SK-N-SH treated with all-trans-retinoic acid at 6 μM for 48 hours (cell line): ENCODE data around the gene GSC2.

Experiments
- ATAC-seq: fragments of 200-7000 bp; cut with Tn5 transposase; 3 replicates; pipeline ENCODE4 v1.9.1; 2020; ENCODE audit warnings: mild to moderate bottlenecking, moderate library complexity
- ARNTL ChIP-seq: fragments of 450-650 bp; formaldehyde crosslinking; IDR thresholded peaks from 2 replicates; pipeline ENCODE4 v1.5.0; 2020; ENCODE audit warnings: low read depth, mild to moderate bottlenecking, moderate library complexity, borderline replicate concordance
- BACH2 ChIP-seq: fragments of 250-450 bp; sonication (Bioruptor Pico); IDR thresholded peaks from 2 replicates; pipeline ENCODE4 v1.9.0; 2021; ENCODE audit warnings: mild to moderate bottlenecking, borderline replicate concordance
- CREB5 ChIP-seq: fragments of 250-450 bp; sonication (Bioruptor Pico); IDR thresholded peaks from 2 replicates; pipeline ENCODE4 v1.5.1; 2020; ENCODE audit warnings: low read depth, mild to moderate bottlenecking, moderate library complexity
- CSDC2 ChIP-seq: fragments of 250-450 bp; sonication (Bioruptor Pico); IDR thresholded peaks from 2 replicates; pipeline ENCODE4 v1.5.0; 2020; ENCODE audit warnings: mild to moderate bottlenecking, moderate library complexity
- POU6F1 ChIP-seq: fragments of 250-450 bp; sonication (Bioruptor Pico); IDR thresholded peaks from 2 replicates; pipeline ENCODE4 v1.8.0; 2021; ENCODE audit warnings: low read depth, mild to moderate bottlenecking, moderate library complexity, borderline replicate concordance
- PPARA ChIP-seq: fragments of 250-450 bp; sonication (Bioruptor Pico); IDR thresholded peaks from 2 replicates; pipeline ENCODE4 v1.5.0; 2020; ENCODE audit warnings: mild to moderate bottlenecking, borderline replicate concordance
- RARB ChIP-seq: fragments of 250-450 bp; sonication (Bioruptor Pico); IDR thresholded peaks from 2 replicates; pipeline ENCODE4 v1.8.0; 2021; ENCODE audit warnings: mild to moderate bottlenecking, moderate library complexity
- SNAI2 ChIP-seq: fragments of 250-450 bp; sonication (Bioruptor Pico); IDR thresholded peaks from 2 replicates; pipeline ENCODE4 v1.5.0; 2020; ENCODE audit warnings: mild to moderate bottlenecking, moderate library complexity
- TCF4 ChIP-seq: fragments of 250-450 bp; sonication (Bioruptor Pico); IDR thresholded peaks from 2 replicates; pipeline ENCODE4 v1.8.0; 2021; ENCODE audit warnings: mild to moderate bottlenecking, moderate library complexity, borderline replicate concordance
- TOX ChIP-seq: fragments of 250-450 bp; sonication (Bioruptor Pico); IDR thresholded peaks from 2 replicates; pipeline ENCODE4 v1.8.0; 2021; ENCODE audit warnings: mild to moderate bottlenecking, moderate library complexity, borderline replicate concordance
- ZC3H10 ChIP-seq: fragments of 250-450 bp; sonication (Bioruptor Pico); IDR thresholded peaks from 2 replicates; pipeline ENCODE4 v1.5.1; 2021; ENCODE audit warnings: mild to moderate bottlenecking, moderate library complexity
- ZFP3 ChIP-seq: fragments of 250-450 bp; sonication (Bioruptor Pico); IDR thresholded peaks from 2 replicates; pipeline ENCODE4 v1.5.0; 2020; ENCODE audit warnings: mild to moderate bottlenecking, moderate library complexity
- ZFP30 ChIP-seq: fragments of 450-650 bp; formaldehyde crosslinking; IDR thresholded peaks from 2 replicates; pipeline ENCODE4 v1.5.0; 2022; ENCODE audit warnings: mild to moderate bottlenecking, moderate library complexity
- ZNF565 ChIP-seq: fragments of 450-650 bp; formaldehyde crosslinking; conservative IDR thresholded peaks from 2 replicates; pipeline ENCODE4 v1.5.0; 2020; ENCODE audit warnings: low read depth, mild to moderate bottlenecking, moderate library complexity
- ZNF70 ChIP-seq: fragments of 450-650 bp; formaldehyde crosslinking; IDR thresholded peaks from 2 replicates; pipeline ENCODE4 v1.5.0; 2020; ENCODE audit warnings: mild to moderate bottlenecking, moderate library complexity
- ZNF8 ChIP-seq: fragments of 450-650 bp; formaldehyde crosslinking; IDR thresholded peaks from 2 replicates; pipeline ENCODE4 v1.5.0; 2020; ENCODE audit warnings: mild to moderate bottlenecking, moderate library complexity
- TF ChIP-seq, protein P1 (sequence below): fragments of 250-450 bp; sonication (Bioruptor Pico); IDR thresholded peaks from 2 replicates; pipeline ENCODE4 v1.8.0; 2020; ENCODE audit warnings: mild to moderate bottlenecking, moderate library complexity, borderline replicate concordance
- TF ChIP-seq, protein P2 (sequence below): fragments of 250-450 bp; sonication (Bioruptor Pico); IDR thresholded peaks from 2 replicates; pipeline ENCODE4 v1.5.0; 2020; ENCODE audit warnings: mild to moderate bottlenecking, moderate library complexity
- TF ChIP-seq, protein P3 (sequence below): fragments of 250-450 bp; sonication (Bioruptor Pico); IDR thresholded peaks from 2 replicates; pipeline ENCODE4 v1.5.1; 2021; ENCODE audit warnings: mild to moderate bottlenecking, moderate library complexity

GSC2 gene

GRCh38 chr22:19128946-19129727 lies 21.0 kb downstream of the GSC2 start:
- no peak for ATAC-seq
- TF ChIP-seq ZNF70 (no peak), ZC3H10 (no peak), ZFP3 (CRISPR knock-in tag) (no peak), ZNF565 (CRISPR knock-in tag) (no peak), SNAI2 (CRISPR knock-in tag) (no peak), ZFP30 (no peak), BACH2 (CRISPR knock-in tag) (no peak), POU6F1 (CRISPR knock-in tag) (no peak)
- TF ChIP-seq, protein P1, sequence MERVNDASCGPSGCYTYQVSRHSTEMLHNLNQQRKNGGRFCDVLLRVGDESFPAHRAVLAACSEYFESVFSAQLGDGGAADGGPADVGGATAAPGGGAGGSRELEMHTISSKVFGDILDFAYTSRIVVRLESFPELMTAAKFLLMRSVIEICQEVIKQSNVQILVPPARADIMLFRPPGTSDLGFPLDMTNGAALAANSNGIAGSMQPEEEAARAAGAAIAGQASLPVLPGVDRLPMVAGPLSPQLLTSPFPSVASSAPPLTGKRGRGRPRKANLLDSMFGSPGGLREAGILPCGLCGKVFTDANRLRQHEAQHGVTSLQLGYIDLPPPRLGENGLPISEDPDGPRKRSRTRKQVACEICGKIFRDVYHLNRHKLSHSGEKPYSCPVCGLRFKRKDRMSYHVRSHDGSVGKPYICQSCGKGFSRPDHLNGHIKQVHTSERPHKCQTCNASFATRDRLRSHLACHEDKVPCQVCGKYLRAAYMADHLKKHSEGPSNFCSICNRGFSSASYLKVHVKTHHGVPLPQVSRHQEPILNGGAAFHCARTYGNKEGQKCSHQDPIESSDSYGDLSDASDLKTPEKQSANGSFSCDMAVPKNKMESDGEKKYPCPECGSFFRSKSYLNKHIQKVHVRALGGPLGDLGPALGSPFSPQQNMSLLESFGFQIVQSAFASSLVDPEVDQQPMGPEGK, result no peak

- no peak for ATAC-seq
These were observed 22.1 kb downstream of the GSC2 start for GRCh38 chr22:19128009-19128401.

More at GRCh38 chr22:19128009-19128401, 22.1 kb downstream of the GSC2 start:
- no peak for TF ChIP-seq TOX (CRISPR knock-in tag)
- no peak for TF ChIP-seq ZFP3 (CRISPR knock-in tag)
- TF ChIP-seq, protein P1, result no peak
- no peak for TF ChIP-seq ARNTL (CRISPR knock-in tag)
- TF ChIP-seq ZC3H10, result no peak
- TF ChIP-seq, protein P2, sequence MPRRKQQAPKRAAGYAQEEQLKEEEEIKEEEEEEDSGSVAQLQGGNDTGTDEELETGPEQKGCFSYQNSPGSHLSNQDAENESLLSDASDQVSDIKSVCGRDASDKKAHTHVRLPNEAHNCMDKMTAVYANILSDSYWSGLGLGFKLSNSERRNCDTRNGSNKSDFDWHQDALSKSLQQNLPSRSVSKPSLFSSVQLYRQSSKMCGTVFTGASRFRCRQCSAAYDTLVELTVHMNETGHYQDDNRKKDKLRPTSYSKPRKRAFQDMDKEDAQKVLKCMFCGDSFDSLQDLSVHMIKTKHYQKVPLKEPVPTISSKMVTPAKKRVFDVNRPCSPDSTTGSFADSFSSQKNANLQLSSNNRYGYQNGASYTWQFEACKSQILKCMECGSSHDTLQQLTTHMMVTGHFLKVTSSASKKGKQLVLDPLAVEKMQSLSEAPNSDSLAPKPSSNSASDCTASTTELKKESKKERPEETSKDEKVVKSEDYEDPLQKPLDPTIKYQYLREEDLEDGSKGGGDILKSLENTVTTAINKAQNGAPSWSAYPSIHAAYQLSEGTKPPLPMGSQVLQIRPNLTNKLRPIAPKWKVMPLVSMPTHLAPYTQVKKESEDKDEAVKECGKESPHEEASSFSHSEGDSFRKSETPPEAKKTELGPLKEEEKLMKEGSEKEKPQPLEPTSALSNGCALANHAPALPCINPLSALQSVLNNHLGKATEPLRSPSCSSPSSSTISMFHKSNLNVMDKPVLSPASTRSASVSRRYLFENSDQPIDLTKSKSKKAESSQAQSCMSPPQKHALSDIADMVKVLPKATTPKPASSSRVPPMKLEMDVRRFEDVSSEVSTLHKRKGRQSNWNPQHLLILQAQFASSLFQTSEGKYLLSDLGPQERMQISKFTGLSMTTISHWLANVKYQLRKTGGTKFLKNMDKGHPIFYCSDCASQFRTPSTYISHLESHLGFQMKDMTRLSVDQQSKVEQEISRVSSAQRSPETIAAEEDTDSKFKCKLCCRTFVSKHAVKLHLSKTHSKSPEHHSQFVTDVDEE (CRISPR knock-in tag), result no peak
- TF ChIP-seq RARB (CRISPR knock-in tag), result no peak
- no peak for TF ChIP-seq ZNF565 (CRISPR knock-in tag)
- TF ChIP-seq PPARA (CRISPR knock-in tag), result no peak
- no peak for TF ChIP-seq CSDC2 (CRISPR knock-in tag)
- no peak for TF ChIP-seq TCF4 (CRISPR knock-in tag)
- TF ChIP-seq ZNF8, result no peak
- no peak for TF ChIP-seq CREB5 (CRISPR knock-in tag)
- no peak for TF ChIP-seq SNAI2 (CRISPR knock-in tag)
- TF ChIP-seq, protein P3, sequence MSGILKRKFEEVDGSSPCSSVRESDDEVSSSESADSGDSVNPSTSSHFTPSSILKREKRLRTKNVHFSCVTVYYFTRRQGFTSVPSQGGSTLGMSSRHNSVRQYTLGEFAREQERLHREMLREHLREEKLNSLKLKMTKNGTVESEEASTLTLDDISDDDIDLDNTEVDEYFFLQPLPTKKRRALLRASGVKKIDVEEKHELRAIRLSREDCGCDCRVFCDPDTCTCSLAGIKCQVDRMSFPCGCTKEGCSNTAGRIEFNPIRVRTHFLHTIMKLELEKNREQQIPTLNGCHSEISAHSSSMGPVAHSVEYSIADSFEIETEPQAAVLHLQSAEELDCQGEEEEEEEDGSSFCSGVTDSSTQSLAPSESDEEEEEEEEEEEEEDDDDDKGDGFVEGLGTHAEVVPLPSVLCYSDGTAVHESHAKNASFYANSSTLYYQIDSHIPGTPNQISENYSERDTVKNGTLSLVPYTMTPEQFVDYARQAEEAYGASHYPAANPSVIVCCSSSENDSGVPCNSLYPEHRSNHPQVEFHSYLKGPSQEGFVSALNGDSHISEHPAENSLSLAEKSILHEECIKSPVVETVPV (CRISPR knock-in tag), result no peak
